GM06990 (cell line): ENCODE data around the gene EIF4EBP3.
"Not testable (repeated sequence)": the region's sequence is repeated elsewhere in the genome, so short reads cannot be mapped to it uniquely, and the experiment has no call there.

ENCODE experiments used
- DNase-seq: peaks from one replicate; pipeline ENCODE4 v3.0.0-alpha.2; 2011; ENCODE audit not compliant: insufficient read length; ENCODE audit errors: extremely low read depth
- H3K27me3 ChIP-seq: replicated peaks from 2 replicates; pipeline ENCODE4 v1.6.0; 2011; ENCODE audit warnings: low read length; ENCODE audit not compliant: control insufficient read depth, insufficient read depth
- H3K36me3 ChIP-seq: 2 replicates; pipeline ENCODE4 v1.5.1; 2011; ENCODE audit warnings: low read length; ENCODE audit not compliant: control insufficient read depth, insufficient read depth
- H3K4me3 ChIP-seq: replicated peaks from 2 replicates; pipeline ENCODE4 v1.5.1; 2011; ENCODE audit warnings: low read depth, mild to moderate bottlenecking, control low read depth, low read length
- TF ChIP-seq, protein P1 (sequence below): IDR thresholded peaks from 2 replicates; pipeline ENCODE4 v1.5.1; 2011; ENCODE audit warnings: low read length, control low read depth, mild to moderate bottlenecking, inconsistent platforms; ENCODE audit not compliant: insufficient read depth, poor library complexity, severe bottlenecking

The EIF4EBP3 gene

DNA sequence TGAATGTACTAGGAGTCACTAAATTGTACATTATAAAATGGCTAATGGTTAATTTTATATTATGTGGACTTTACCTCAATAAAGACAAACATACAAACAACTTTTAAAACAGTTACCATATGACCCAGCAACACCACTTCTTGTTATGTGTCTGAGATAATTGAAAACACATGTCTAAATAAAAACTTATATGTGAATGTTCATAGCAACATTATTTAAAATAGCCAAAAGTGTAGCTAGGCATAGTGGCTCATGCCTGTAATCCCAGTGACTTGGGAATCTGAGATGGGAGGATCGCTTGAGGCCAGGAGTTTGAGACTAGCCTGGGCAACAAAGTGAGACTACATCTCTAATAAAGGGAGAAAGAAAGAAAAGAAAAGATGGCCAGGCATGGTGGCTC is 40.0 kb downstream of the EIF4EBP3 start:
- Histone ChIP-seq H3K4me3 (no peak overlapping the region), H3K27me3 (no peaks in the 10 kb centered on the region), H3K36me3 (no peaks in the 10 kb centered on the region)
- DNase-seq: no peak
- TF ChIP-seq, protein P1, sequence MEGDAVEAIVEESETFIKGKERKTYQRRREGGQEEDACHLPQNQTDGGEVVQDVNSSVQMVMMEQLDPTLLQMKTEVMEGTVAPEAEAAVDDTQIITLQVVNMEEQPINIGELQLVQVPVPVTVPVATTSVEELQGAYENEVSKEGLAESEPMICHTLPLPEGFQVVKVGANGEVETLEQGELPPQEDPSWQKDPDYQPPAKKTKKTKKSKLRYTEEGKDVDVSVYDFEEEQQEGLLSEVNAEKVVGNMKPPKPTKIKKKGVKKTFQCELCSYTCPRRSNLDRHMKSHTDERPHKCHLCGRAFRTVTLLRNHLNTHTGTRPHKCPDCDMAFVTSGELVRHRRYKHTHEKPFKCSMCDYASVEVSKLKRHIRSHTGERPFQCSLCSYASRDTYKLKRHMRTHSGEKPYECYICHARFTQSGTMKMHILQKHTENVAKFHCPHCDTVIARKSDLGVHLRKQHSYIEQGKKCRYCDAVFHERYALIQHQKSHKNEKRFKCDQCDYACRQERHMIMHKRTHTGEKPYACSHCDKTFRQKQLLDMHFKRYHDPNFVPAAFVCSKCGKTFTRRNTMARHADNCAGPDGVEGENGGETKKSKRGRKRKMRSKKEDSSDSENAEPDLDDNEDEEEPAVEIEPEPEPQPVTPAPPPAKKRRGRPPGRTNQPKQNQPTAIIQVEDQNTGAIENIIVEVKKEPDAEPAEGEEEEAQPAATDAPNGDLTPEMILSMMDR: no peak

DNA sequence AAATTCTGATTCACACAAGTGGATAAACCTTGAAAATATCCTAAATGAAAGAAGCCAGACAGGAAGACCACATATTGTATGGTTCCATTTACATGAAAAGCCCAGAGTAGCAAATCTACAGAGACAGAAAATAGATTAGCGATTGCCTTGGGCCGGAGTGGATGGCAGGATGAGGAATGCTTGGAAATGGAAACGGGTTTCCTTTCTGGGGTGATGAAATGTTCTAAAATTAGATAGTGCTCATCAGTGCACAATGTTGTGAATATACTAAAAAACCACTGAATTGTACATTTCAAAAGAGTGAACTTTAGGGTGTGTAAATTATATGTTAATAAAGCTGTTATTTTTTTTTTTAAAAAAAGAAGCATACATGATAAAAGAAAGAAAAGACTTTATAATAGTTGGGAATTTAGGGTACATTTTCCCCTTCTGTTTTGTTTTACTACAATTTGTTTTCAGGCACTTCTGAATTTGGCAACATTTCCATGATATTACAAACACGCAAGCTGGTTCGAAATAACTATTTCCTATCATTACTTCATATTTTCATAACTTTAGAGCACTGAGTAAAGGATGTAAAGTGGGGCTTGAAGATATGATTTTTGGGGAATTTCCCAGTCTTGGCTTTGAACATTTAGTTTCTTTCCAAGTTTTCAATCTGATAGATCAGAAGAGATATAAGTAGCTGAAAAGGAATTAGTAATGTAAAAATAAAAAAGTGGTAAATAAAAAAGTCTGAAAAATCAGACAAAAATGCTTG is 41.0 kb downstream of the EIF4EBP3 start:
- TF ChIP-seq, protein P1: no peak
- Histone ChIP-seq H3K4me3 (no peak overlapping the region), H3K36me3 (no peaks in the 10 kb centered on the region), H3K27me3 (no peaks in the 10 kb centered on the region)
- DNase-seq: no peak

DNA sequence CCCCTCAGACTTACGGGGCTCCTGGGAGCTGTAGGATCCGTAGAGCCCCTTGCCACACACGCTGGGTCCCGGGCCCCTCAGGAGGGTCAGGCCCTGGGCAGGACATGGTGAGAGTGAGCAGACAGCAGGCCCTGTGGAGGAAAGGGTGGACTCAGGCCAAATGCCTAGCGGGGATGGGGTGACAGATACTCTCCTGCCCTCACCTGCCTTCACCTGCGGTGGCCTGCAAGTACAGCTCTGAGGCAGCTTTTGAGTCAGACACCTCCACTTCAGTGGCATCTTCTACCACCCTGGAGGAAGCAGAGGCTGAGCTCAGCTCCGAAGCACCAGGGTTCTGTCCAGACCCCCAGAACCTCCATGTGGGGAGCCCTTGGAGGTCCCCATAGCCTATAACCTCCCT is 43.4 kb downstream of the EIF4EBP3 start:
- Histone ChIP-seq H3K27me3 (no peaks in the 10 kb centered on the region), H3K4me3 (no peak overlapping the region), H3K36me3 (no peaks in the 10 kb centered on the region)
- no peak for DNase-seq
- TF ChIP-seq, protein P1: no peak

DNA sequence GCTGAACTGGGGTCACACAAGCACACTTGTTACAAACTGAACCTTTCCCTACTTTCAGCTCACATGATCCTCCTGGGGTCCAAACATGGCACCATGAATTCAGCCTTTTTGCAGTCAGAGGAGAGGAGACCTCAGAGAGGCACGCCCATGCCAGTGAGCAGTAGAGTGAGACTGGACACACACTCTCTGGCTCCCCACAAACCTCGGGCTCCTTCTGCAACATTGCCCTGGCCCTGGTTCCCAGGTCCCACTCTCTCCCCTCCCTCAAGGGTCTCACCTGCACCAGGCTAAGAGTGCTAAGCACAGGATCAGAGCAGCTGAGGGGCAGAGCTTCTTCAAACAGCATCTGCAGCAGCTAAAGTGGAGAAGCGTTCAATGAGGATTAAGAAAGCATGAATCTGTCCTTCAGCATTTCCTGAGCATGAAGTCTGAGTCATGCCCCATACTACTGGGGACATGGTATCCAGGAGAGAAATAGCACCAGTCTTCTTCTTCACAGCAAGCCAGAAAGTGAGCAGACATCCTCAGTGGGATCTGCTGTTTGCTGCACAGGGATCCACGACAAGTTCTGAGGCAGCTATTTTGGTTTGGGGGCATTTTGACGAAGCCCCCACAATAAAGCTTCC is 44.4 kb downstream of the EIF4EBP3 start:
- no peak overlapping the region for H3K4me3 ChIP-seq
- DNase-seq: no peak

DNA sequence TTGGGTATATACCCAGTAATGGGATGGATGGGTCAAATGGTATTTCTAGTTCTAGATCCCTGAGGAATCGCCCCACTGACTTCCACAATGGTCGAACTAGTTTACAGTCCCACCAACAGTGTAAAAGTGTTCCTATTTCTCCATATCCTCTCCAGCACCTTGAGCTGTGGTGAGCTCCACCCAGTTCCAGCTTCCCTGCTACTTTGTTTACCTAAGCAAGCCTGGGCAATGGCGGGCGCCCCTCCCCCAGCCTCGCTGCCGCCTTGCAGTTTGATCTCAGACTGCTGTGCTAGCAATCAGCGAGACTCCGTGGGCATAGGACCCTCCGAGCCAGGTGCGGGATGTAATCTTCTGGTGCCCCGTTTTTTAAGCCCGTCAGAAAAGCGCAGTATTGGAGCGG is 45.6 kb downstream of the EIF4EBP3 start:
- not testable (repeated sequence) for DNase-seq, H3K4me3 ChIP-seq, H3K27me3 ChIP-seq, H3K36me3 ChIP-seq

More for the DNA sequence above, 44.4 kb downstream of the EIF4EBP3 start:
- no peaks in the 10 kb centered on the region for H3K27me3 ChIP-seq
- TF ChIP-seq, protein P1: no peak
- no peaks in the 10 kb centered on the region for H3K36me3 ChIP-seq

DNA sequence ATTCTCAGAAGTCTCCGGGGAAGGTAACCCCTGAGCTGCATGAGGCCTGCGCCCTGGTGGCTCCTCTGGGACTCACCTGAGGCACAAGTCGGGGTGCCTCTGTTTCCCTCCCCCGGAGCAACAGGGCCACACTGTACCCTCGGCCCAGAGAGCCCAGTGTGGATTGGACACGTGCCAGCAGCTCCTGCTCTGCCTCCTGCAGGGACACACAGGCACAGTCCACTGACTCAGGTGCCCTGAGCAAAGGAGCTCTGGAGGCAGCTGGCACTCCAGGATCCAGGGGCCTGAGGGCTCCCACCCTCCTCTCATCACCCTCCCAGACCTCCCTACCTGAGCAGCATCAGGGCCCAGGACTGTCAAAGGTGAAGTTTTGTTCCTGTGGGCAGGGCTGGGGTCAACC is 46.7 kb downstream of the EIF4EBP3 start:
- TF ChIP-seq, protein P1: no peak
- DNase-seq: no peak
- Histone ChIP-seq H3K27me3 (no peaks in the 10 kb centered on the region), H3K4me3 (no peak overlapping the region), H3K36me3 (no peaks in the 10 kb centered on the region)
